ENCODE results near the gene BCHE.
"Not testable (repeated sequence)": the region's sequence is repeated elsewhere in the genome, so short reads cannot be mapped to it uniquely, and the experiment has no call there.

BCHE gene

DNA sequence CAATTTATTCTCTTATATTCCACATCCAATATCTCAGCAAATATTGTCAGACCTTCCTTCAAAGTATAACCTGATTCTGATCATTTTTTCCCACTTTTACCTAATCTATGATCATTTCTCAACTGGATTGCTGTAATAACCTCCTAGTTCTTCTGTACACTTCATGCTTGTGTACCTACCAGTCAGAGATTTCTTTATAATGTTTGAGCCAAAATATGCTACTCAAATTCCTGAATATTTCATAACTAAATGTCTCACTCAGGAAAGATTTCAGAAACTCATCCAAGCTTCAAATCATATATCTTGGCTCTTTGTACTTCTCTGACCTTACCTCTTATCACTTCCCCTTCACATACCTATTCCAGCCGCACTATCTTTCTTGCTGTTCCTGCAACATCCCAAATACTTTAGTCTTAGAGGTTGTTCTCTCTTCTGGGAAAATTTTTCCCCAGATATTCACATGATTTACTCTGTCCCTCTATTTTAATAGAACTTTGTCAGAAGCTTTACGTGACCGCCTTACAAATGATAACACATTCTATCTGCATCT lies 20.0 kb downstream of the BCHE start:
- H3K27ac ChIP-seq (ENCODE audit: low read length): no peak overlapping the region
- DNase-seq (ENCODE audit: low read depth, low spot score): no peak
- no peaks in the 10 kb centered on the region for H3K27me3 ChIP-seq (ENCODE audit: control insufficient read depth, insufficient read depth, low read length)
- H3K4me1 ChIP-seq (ENCODE audit: control insufficient read depth, insufficient read depth, low read length): no peaks in the 10 kb centered on the region
- H3K9me3 ChIP-seq (ENCODE audit: control insufficient read depth, insufficient read depth, low read length): no peaks in the 10 kb centered on the region
- no peak overlapping the region for H3K4me3 ChIP-seq (ENCODE audit: low read length)
- WGBS (ENCODE audit: insufficient coverage, insufficient read length): no CpG with 5 or more reads among the region's 3 CpGs
- H3K36me3 ChIP-seq (ENCODE audit: control insufficient read depth, insufficient read depth, low read length): no peaks in the 10 kb centered on the region

DNA sequence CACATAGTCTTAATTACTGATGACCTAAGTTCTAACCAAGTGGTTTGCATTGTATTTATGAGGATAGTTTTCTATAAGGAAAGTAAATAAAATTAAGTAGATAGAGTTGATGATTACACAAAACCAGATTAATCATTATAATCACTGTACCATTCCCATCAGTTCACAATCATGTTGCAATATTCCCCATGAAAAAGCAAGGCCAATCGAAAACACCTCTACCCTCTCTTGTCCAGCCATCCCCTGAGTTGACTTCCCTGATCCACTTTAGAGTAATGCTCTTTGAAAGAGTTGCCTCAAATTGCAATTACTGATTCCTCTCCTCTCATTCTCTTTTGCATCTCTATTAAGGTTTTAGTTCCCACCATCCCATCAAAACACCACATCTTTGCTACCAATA lies 21.0 kb downstream of the BCHE start:
- no peak overlapping the region for H3K27ac ChIP-seq (ENCODE audit: low read length)
- H3K4me3 ChIP-seq (ENCODE audit: low read length): no peak overlapping the region
- H3K9me3 ChIP-seq (ENCODE audit: control insufficient read depth, insufficient read depth, low read length): no peaks in the 10 kb centered on the region
- no peaks in the 10 kb centered on the region for H3K4me1 ChIP-seq (ENCODE audit: control insufficient read depth, insufficient read depth, low read length)
- no peak for DNase-seq (ENCODE audit: low read depth, low spot score)
- WGBS (ENCODE audit: insufficient coverage, insufficient read length): no CpG with 5 or more reads among the region's 1 CpG
- no peaks in the 10 kb centered on the region for H3K27me3 ChIP-seq (ENCODE audit: control insufficient read depth, insufficient read depth, low read length)
- no peaks in the 10 kb centered on the region for H3K36me3 ChIP-seq (ENCODE audit: control insufficient read depth, insufficient read depth, low read length)

DNA sequence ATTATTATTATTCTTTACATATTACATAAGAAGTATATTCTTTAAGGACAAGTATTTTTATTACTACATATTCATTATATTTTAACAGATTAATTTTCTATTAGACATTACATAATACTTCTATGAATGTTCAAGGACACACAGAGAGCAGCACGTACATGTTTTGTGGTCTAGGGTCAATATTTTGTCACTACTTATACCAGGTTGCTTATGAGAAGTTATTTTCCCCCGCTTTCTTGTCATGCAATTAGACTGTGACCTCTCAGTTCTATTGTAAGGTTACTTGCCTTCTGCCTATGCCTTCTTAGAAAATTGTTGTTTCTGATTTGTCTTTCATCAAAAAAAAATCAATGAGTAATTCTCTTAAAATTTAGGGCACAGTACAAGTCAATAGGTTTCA lies 21.5 kb downstream of the BCHE start:
- Histone ChIP-seq H3K27me3 (ENCODE audit: control insufficient read depth, insufficient read depth, low read length) (no peaks in the 10 kb centered on the region), H3K9me3 (ENCODE audit: control insufficient read depth, insufficient read depth, low read length) (no peaks in the 10 kb centered on the region), H3K4me1 (ENCODE audit: control insufficient read depth, insufficient read depth, low read length) (no peaks in the 10 kb centered on the region), H3K4me3 (ENCODE audit: low read length) (no peak overlapping the region), H3K36me3 (ENCODE audit: control insufficient read depth, insufficient read depth, low read length) (no peaks in the 10 kb centered on the region), H3K27ac (ENCODE audit: low read length) (no peak overlapping the region)
- WGBS (ENCODE audit: insufficient coverage, insufficient read length): no CpG with 5 or more reads among the region's 2 CpGs
- DNase-seq (ENCODE audit: low read depth, low spot score): no peak

DNA sequence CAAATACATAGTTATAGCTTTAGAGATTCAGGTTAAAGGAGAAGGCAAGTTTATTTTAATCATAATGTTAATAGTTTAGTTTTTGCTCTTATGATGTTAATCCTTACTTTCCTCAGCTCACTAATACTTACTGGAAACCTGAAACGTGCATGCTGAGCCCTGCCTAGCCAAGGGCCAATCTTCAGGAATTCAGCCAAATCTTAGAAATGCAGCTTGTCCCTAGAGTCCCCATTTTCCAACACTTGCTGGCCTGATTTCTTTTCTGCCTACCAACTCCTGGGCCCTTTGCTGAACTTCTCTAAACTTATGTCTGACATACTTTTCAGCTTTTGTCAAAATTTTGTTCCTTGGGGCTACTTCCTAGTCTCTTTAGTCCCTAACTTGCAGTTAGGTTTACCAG lies 22.8 kb downstream of the BCHE start:
- H3K36me3 ChIP-seq (ENCODE audit: control insufficient read depth, insufficient read depth, low read length): no peaks in the 10 kb centered on the region
- H3K9me3 ChIP-seq (ENCODE audit: control insufficient read depth, insufficient read depth, low read length): no peaks in the 10 kb centered on the region
- no peak overlapping the region for H3K27ac ChIP-seq (ENCODE audit: low read length)
- no peaks in the 10 kb centered on the region for H3K27me3 ChIP-seq (ENCODE audit: control insufficient read depth, insufficient read depth, low read length)
- DNase-seq (ENCODE audit: low read depth, low spot score): no peak
- H3K4me1 ChIP-seq (ENCODE audit: control insufficient read depth, insufficient read depth, low read length): no peaks in the 10 kb centered on the region
- WGBS (ENCODE audit: insufficient coverage, insufficient read length): no CpG with 5 or more reads among the region's 1 CpG
- H3K4me3 ChIP-seq (ENCODE audit: low read length): no peak overlapping the region

DNA sequence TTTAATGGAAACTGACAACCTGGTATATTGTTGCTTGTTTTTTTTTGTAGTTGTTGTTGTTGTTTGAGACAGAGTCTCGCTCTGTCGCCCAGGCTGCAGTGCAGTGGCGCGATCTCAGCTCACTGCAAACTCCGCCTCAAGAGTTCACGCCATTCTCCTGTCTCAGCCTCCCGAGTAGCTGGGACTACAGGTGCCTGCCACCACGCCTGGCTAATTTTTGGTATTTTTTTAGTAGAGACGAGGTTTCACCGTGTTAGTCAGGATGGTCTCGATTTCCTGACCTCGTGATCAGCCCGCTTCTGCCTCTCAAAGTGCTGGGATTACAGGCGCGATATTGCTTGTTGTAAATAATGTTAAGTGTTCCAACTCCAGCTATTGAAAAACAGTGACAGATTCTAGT lies 29.3 kb downstream of the BCHE start:
- no CpG with 5 or more reads among the region's 15 CpGs for WGBS (ENCODE audit: insufficient coverage, insufficient read length)
- H3K4me1 ChIP-seq (ENCODE audit: control insufficient read depth, insufficient read depth, low read length); H3K4me3 ChIP-seq (ENCODE audit: low read length); H3K27me3 ChIP-seq (ENCODE audit: control insufficient read depth, insufficient read depth, low read length); H3K27ac ChIP-seq (ENCODE audit: low read length); DNase-seq (ENCODE audit: low read depth, low spot score); H3K36me3 ChIP-seq (ENCODE audit: control insufficient read depth, insufficient read depth, low read length); H3K9me3 ChIP-seq (ENCODE audit: control insufficient read depth, insufficient read depth, low read length): not testable (repeated sequence)

DNA sequence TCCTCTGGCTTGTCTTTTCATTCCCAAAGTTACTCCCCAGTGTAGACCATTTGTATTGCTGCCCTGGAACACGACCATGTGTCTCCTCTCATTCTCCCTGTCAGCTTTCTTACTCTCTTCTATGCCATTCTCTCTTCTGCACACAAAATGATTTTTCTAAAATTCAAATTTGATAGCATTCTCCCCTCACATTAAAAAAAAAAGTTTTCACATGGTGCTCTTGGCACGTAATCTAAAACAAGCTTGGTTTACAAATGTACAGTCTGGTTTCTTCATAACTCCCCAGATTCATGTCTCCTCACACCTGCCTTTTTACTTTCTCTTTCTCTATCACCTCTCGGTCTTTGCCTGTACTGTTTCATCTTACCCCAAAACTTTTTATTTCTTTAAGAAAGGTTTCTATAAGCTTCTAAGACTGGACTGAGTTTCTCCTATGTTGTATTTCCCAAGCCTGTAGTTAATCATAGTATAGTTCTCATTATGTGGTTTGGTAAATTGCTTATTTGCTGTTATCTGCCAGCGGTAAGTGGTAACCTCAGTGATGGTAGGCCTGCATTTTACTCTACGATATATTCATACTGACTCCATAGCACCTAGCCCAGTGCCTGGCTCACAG lies 31.2 kb downstream of the BCHE start:
- WGBS (ENCODE audit: insufficient coverage, insufficient read length): no CpG with 5 or more reads among the region's 5 CpGs
- Histone ChIP-seq H3K27ac (ENCODE audit: low read length) (no peak overlapping the region), H3K4me1 (ENCODE audit: control insufficient read depth, insufficient read depth, low read length) (no peaks in the 10 kb centered on the region), H3K4me3 (ENCODE audit: low read length) (no peak overlapping the region), H3K9me3 (ENCODE audit: control insufficient read depth, insufficient read depth, low read length) (no peaks in the 10 kb centered on the region), H3K36me3 (ENCODE audit: control insufficient read depth, insufficient read depth, low read length) (no peaks in the 10 kb centered on the region), H3K27me3 (ENCODE audit: control insufficient read depth, insufficient read depth, low read length) (no peaks in the 10 kb centered on the region)
- no peak for DNase-seq (ENCODE audit: low read depth, low spot score)

DNA sequence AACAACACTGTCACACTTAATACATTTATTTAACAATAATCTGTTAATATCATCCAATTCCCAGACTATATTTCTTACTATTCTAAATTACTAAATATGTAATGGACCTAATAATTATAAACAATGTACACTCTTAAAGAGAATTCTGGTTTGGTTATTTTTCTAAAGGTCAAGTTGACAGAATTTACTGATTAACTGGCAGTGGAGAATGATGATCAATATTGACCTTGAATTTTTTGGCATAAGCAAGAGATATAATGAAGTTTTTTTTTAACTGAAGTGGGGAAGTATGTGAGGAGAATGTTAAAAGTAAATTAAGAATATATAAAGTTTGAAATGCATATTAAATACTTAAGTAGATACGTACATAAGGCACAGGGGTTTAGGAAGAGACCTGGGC lies 33.8 kb downstream of the BCHE start:
- Histone ChIP-seq H3K36me3 (ENCODE audit: control insufficient read depth, insufficient read depth, low read length) (no peaks in the 10 kb centered on the region), H3K9me3 (ENCODE audit: control insufficient read depth, insufficient read depth, low read length) (no peaks in the 10 kb centered on the region), H3K4me3 (ENCODE audit: low read length) (no peak overlapping the region), H3K4me1 (ENCODE audit: control insufficient read depth, insufficient read depth, low read length) (no peaks in the 10 kb centered on the region), H3K27ac (ENCODE audit: low read length) (no peak overlapping the region), H3K27me3 (ENCODE audit: control insufficient read depth, insufficient read depth, low read length) (no peaks in the 10 kb centered on the region)
- no peak for DNase-seq (ENCODE audit: low read depth, low spot score)
- WGBS (ENCODE audit: insufficient coverage, insufficient read length): 80% methylated on average over 1 of the region's 1 CpG

DNA sequence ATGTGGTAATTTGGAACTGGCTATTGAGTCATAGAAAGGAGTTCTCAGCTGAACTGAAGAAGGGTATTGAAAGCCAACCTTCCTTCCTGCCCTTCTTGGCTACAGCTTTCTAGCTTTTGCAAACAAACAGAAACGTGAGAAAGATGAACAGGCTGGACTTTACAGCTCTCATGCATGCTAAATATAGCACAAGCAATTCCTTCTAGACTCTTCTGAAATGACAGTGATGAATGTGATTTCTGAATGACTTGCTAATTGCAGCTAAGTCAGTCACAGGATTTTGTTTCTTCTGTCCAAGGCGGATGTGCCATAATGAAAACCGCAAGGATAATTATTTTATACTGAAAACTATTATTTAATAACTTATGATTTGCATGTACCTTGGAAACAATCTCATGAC lies 36.3 kb downstream of the BCHE start:
- Histone ChIP-seq H3K4me1 (ENCODE audit: control insufficient read depth, insufficient read depth, low read length) (no peaks in the 10 kb centered on the region), H3K27me3 (ENCODE audit: control insufficient read depth, insufficient read depth, low read length) (no peaks in the 10 kb centered on the region), H3K4me3 (ENCODE audit: low read length) (no peak overlapping the region), H3K27ac (ENCODE audit: low read length) (no peak overlapping the region), H3K9me3 (ENCODE audit: control insufficient read depth, insufficient read depth, low read length) (no peaks in the 10 kb centered on the region), H3K36me3 (ENCODE audit: control insufficient read depth, insufficient read depth, low read length) (no peaks in the 10 kb centered on the region)
- no CpG with 5 or more reads among the region's 3 CpGs for WGBS (ENCODE audit: insufficient coverage, insufficient read length)
- DNase-seq (ENCODE audit: low read depth, low spot score): no peak

DNA sequence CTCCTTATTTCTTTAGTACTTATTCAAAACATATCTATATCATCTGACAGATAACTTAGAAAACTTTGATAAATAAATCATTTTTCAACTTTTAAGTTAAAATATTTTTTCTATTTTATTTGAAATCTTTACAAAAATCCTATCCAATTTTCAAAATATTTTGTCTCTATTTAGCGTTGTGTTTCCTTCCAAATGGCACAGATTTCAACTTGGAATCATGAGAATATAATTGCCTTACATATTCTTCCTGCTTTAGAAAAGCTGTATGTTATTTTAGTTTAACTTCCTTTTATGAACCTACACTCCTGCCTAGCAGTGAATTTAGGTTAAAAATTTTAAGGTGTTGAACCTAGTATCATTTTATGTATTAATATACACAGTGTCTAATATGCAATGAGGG lies 38.2 kb downstream of the BCHE start:
- no peaks in the 10 kb centered on the region for H3K27me3 ChIP-seq (ENCODE audit: control insufficient read depth, insufficient read depth, low read length)
- H3K36me3 ChIP-seq (ENCODE audit: control insufficient read depth, insufficient read depth, low read length): no peaks in the 10 kb centered on the region
- H3K4me1 ChIP-seq (ENCODE audit: control insufficient read depth, insufficient read depth, low read length): no peaks in the 10 kb centered on the region
- no peaks in the 10 kb centered on the region for H3K9me3 ChIP-seq (ENCODE audit: control insufficient read depth, insufficient read depth, low read length)
- no peak overlapping the region for H3K27ac ChIP-seq (ENCODE audit: low read length)
- WGBS (ENCODE audit: insufficient coverage, insufficient read length): no CpG with 5 or more reads among the region's 1 CpG
- DNase-seq (ENCODE audit: low read depth, low spot score): no peak
- no peak overlapping the region for H3K4me3 ChIP-seq (ENCODE audit: low read length)

DNA sequence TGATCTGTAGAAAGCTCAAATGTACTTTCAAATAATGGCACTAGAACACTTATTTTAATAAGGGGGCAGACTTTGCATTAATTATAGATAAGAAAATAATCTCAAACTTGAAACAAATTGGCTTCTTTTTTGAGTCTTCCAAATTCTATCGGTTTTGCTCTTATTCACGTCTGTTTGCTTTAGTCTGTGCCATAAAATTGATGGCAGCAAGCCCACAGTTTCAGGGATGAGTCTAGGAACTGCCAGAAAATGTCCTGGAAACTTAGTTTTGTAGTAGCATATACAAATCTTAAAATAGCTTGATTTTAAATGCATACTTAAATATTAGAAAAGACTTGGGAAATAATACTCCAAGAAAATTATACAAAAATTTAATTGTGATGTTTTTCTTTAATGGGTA lies 39.7 kb downstream of the BCHE start:
- no peaks in the 10 kb centered on the region for H3K27me3 ChIP-seq (ENCODE audit: control insufficient read depth, insufficient read depth, low read length)
- no peaks in the 10 kb centered on the region for H3K36me3 ChIP-seq (ENCODE audit: control insufficient read depth, insufficient read depth, low read length)
- no CpG with 5 or more reads among the region's 2 CpGs for WGBS (ENCODE audit: insufficient coverage, insufficient read length)
- no peaks in the 10 kb centered on the region for H3K9me3 ChIP-seq (ENCODE audit: control insufficient read depth, insufficient read depth, low read length)
- no peak for DNase-seq (ENCODE audit: low read depth, low spot score)
- H3K4me1 ChIP-seq (ENCODE audit: control insufficient read depth, insufficient read depth, low read length): no peaks in the 10 kb centered on the region
- no peak overlapping the region for H3K4me3 ChIP-seq (ENCODE audit: low read length)
- H3K27ac ChIP-seq (ENCODE audit: low read length): no peak overlapping the region

DNA sequence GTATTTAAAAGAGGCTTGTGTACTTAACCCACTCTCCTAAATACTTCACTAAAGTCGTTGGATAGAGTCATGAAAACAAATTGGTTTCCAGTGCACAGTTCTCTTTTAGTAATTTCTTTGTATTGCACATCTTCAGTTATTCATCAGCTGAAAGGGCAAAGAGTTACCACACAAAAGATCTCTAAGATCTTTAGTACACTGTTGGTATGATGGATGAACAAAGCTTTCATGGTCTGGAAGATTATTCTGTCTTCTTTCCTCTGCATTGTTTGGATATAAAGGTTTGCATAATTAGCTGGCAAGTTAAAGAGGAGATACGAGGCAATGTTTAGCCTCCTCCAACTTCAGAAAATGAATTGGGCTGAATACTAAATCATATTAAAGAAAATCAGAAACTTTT lies 40.5 kb downstream of the BCHE start:
- H3K36me3 ChIP-seq (ENCODE audit: control insufficient read depth, insufficient read depth, low read length): no peaks in the 10 kb centered on the region
- H3K4me1 ChIP-seq (ENCODE audit: control insufficient read depth, insufficient read depth, low read length): no peaks in the 10 kb centered on the region
- no peak overlapping the region for H3K4me3 ChIP-seq (ENCODE audit: low read length)
- H3K27ac ChIP-seq (ENCODE audit: low read length): no peak overlapping the region
- H3K9me3 ChIP-seq (ENCODE audit: control insufficient read depth, insufficient read depth, low read length): no peaks in the 10 kb centered on the region
- no CpG with 5 or more reads among the region's 2 CpGs for WGBS (ENCODE audit: insufficient coverage, insufficient read length)
- no peaks in the 10 kb centered on the region for H3K27me3 ChIP-seq (ENCODE audit: control insufficient read depth, insufficient read depth, low read length)
- DNase-seq (ENCODE audit: low read depth, low spot score): no peak

Data from iPS DF 6.9 (cell line).